NB4 (cell line): Measurements from ENCODE around the gene KCNA2.

Source experiments
- DNase-seq: peaks from one replicate; pipeline ENCODE4 v3.0.0; 2010; ENCODE audit warnings: low read depth
- H3K4me3 ChIP-seq: one replicate; pipeline ENCODE4 v1.5.1; 2011; ENCODE audit warnings: mild to moderate bottlenecking, low read depth, low read length, moderate library complexity
- MYC ChIP-seq: IDR thresholded peaks from 2 replicates; pipeline ENCODE4 v1.6.1; 2011; ENCODE audit warnings: low read depth, low read length
- POLR2A ChIP-seq: IDR thresholded peaks from 2 replicates; pipeline ENCODE4 v1.6.1; 2011; ENCODE audit warnings: mild to moderate bottlenecking; ENCODE audit not compliant: insufficient read length; ENCODE audit errors: extremely low read depth
- TF ChIP-seq, protein P1 (sequence below): IDR thresholded peaks from one replicate; pipeline ENCODE4 v1.5.1; 2012; ENCODE audit warnings: low read depth, low read length
- TF ChIP-seq, protein P2 (sequence below): IDR thresholded peaks from 2 replicates; pipeline ENCODE4 v1.6.1; 2011; ENCODE audit warnings: low read depth, low read length

KCNA2 gene

DNA sequence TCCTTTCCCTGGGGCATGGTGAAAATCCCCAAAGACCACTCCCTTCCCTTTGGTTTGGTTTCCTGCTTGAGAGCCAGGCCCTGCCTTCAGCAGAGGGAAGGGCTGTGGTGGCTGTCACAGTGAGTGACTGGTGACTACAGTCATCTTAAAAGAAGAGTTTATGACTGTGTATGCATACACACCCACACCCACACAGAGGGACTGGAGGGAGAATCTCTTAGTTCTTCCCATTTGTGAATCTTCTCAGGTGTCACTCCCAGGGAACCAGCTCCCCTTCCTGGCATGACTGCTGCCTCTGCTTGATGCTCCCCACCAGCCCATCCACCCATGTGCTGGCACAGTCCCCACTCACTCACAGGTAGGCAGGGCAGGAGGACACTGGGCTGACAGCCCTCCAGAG is 3.9 kb upstream of the KCNA2 start:
- no peak for TF ChIP-seq POLR2A
- no peak for TF ChIP-seq MYC
- TF ChIP-seq, protein P1, sequence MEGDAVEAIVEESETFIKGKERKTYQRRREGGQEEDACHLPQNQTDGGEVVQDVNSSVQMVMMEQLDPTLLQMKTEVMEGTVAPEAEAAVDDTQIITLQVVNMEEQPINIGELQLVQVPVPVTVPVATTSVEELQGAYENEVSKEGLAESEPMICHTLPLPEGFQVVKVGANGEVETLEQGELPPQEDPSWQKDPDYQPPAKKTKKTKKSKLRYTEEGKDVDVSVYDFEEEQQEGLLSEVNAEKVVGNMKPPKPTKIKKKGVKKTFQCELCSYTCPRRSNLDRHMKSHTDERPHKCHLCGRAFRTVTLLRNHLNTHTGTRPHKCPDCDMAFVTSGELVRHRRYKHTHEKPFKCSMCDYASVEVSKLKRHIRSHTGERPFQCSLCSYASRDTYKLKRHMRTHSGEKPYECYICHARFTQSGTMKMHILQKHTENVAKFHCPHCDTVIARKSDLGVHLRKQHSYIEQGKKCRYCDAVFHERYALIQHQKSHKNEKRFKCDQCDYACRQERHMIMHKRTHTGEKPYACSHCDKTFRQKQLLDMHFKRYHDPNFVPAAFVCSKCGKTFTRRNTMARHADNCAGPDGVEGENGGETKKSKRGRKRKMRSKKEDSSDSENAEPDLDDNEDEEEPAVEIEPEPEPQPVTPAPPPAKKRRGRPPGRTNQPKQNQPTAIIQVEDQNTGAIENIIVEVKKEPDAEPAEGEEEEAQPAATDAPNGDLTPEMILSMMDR = no peak
- TF ChIP-seq, protein P2, sequence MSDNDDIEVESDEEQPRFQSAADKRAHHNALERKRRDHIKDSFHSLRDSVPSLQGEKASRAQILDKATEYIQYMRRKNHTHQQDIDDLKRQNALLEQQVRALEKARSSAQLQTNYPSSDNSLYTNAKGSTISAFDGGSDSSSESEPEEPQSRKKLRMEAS = no peak
- no peak for DNase-seq
- no peak overlapping the region for H3K4me3 ChIP-seq

DNA sequence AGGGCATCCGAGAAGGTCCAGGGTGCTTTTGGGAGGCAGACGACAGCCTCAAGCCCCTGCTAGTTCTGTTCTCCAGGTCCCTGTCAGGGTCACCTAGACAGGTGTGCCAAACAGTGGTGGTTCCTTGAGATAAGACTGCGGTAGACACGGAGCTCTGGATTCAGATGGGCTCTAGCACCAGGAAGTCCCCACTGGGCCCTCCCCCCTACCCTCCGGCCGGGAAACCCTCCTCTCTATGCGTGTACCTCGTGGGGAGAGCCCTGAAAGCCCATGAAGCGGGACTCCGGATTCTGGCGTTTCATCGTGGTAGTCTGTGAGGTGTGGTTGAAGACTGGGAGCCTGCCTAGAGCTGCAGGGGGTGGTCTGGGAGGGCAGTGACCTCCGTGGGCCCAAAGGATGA is 2.1 kb upstream of the KCNA2 start:
- no peak for DNase-seq
- TF ChIP-seq, protein P1 = no peak
- TF ChIP-seq MYC (no peak), POLR2A (no peak)
- TF ChIP-seq, protein P2 = no peak
- H3K4me3 ChIP-seq = no peak overlapping the region

DNA sequence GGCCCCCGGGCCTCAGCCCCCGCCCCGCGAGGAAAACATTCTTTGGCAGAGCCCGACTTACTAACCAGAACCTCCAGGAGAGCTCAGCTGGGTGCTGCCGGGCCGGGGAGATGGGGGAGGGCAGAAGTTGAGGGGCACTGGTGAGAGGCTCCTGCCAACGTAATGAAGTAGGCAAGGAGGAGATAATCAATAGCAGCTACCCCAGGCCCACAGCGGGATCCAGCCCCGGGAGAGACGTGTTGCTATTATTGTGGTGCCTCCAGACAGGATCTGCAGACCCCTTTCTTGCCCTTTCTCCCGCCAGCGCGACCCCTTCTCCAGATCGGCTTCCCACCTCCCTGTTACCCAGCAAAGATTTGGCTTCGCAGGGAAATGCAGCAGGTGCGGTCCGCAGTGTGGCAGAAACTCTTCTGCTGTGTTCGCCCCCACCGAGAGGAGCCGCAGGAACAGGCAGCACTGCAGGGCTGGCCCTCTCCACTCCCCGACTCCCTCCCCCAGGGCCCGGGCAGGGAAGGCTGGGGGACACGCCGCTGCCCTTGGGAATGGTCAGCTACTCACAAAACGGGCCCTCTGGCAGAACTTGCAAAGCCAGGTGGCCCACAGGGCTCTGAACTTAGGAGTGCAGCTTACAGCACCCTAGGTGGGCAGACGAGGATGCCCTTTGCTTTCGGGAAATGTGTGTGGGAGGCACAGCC is 1.5 kb upstream of the KCNA2 start:
- H3K4me3 ChIP-seq = no peak overlapping the region
- TF ChIP-seq, protein P1 = no peak
- no peak for TF ChIP-seq MYC
- TF ChIP-seq, protein P2 = no peak
- no peak for TF ChIP-seq POLR2A
- DNase-seq = no peak

DNA sequence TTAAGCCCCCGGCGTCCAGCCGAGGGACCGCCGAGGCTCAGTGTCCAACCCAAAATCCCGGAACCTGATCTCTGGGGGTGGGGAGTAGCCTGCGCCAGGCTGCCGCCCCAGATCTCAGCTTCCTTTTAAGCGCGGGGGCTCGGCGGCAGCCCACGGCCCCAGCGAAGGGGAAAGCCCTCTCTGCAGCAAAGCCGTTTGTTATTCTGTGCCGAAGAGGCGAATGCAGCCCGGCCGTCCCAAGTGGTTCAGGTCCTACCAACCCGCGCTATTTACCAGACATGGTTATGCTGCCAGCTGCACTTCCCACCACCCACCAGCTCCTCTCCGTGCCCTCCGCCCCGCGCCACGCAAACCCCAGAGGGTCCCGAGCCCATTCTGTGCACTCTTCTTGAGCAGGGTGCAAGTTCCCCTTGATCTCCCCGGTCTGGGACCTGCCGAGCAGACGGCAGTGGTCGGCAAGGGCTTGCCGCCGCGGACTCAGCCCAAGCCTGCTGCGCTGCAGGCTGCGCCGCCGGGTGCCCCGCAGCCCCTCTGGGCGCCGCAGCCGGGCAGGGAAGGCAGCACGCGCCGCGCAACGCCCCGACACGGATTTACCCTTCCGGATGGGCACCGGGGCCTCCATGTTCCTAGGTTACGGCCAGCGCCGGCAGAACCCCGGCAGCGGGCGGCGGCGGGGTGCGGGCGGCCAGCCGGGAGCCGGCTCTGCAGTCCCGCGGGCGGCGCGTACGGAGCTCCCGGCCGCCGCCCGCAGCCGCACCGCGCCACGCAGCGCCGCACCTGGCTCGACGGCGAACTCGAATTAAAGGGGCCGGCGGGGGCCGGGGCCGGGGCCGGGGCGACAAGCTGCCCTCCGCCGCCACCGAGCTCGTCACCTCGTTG is 738 bp upstream of the KCNA2 start:
- TF ChIP-seq, protein P1 = no peak
- no peak for TF ChIP-seq MYC
- TF ChIP-seq POLR2A = no peak
- TF ChIP-seq, protein P2 = no peak
- no peak overlapping the region for H3K4me3 ChIP-seq
- DNase-seq = no peak

DNA sequence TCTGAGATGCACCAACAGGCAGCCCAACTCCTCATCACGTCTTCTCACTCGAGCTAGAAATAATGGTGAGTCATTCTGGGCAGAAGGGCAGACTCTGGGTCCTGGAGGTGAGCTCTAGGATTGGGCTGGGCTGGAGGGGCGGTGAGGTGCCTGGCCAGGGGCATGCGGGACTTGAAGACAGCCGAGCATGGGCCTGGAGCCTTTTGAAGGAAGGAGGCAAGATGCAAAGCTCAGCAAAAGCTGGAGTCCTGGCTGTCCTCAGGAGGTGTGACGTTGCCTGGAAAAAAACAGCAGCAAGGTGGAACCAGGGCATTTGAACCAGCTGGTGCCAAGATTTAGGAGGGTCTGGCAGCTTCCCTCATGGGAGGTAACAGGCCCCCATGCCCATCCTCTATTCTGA is 712 bp downstream of the KCNA2 start:
- no peak for DNase-seq
- H3K4me3 ChIP-seq = no peak overlapping the region
- TF ChIP-seq MYC = no peak
- no peak for TF ChIP-seq POLR2A
- TF ChIP-seq, protein P2 = no peak
- TF ChIP-seq, protein P1 = no peak
